Stimulated activated CD8-positive, alpha-beta memory T cell treated with anti-CD3 and anti-CD28 coated beads, Interleukin-15, amount 100 ng/mL, for 24 hours (primary cell): Measurements from ENCODE around the gene SDK1.

ENCODE experiments used
- DNase-seq: peaks from one replicate; pipeline ENCODE4 v3.0.0-alpha.2; 2020; ENCODE audit warnings: low read depth

The SDK1 gene

DNA sequence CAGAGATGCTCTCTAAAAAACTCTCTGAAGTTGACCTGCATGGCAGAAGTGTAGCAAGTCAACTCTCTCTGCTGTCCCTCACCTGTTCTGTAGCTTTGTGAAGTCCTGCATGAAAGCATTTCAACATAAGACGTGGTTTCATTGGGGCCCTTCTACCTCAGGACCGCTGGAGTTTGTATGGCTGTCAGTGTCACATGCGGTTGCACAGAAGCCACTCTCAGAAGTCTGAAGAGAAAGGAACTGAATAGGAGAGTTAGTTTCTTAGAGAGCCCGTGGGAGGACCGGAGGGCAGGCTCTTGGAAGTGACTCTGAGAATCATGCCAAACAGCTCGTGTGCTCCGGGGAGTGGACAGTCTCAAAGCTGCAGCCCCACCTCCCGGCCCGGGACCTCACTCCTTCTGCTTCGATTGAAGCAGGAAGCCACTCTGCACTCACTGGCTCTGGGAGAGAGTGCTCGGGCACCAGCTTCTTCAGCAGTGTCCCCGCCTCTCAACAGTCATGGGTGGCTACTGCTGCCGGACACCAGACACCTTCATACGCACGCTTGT, 486.7 kb downstream of the SDK1 start:
- DNase-seq: no peak

DNA sequence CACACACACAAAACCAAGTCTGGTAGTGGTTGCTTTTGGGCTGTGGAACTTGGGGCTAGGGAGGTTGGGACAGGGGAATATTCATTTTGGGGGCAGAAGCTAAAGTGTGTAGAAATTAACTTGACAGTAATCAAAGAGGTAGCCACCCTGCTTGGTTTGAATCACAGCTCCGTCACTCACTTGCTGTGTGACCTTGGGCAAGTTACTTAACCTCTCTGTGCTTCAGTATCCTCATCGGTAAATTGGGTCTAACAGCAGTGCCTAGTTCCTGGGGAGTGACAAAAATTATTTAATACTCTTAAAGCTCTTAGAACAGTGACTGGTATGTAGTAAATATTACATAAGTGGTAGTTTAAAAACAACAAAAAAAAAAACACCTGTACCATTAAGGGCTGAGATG, 489.8 kb downstream of the SDK1 start:
- DNase-seq: no peak

DNA sequence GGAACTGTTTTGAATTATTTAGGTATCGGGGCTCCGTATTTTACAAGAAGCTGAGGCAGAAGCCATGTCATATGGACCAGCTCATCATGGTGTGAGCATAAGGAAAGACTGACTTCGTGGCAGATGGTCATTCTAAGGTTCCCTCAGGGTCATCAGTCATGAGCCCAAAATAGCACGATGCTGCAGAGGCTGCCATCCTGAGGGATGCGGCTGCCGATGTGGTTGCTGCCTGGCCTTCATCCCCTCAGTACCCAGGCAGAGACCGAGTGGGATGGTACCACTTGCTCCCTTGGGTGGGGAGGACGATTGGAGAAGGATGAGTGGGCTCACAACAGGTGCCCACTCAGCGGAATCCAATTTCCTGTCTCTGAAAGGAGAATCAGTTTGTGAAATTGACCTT, 490.3 kb downstream of the SDK1 start:
- DNase-seq: no peak

DNA sequence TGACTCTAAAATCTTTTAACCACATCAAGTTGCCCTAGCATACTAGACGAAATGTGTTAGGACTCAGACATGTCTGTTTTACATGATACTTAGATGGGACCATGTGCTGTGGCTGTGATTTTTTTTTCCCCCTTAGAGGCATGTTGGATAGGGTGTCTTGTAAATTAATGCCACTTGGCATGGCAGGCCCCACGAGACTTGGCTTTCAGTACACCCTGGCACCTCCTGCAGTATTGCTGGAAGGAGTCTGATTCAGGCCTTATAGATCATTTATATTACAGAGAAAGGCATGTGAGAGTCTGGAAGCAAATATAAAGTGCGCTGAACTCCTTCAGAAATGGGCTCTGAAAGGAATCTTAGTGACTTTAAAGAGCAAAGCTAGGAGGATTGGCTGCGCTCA, 494.1 kb downstream of the SDK1 start:
- no peak for DNase-seq

DNA sequence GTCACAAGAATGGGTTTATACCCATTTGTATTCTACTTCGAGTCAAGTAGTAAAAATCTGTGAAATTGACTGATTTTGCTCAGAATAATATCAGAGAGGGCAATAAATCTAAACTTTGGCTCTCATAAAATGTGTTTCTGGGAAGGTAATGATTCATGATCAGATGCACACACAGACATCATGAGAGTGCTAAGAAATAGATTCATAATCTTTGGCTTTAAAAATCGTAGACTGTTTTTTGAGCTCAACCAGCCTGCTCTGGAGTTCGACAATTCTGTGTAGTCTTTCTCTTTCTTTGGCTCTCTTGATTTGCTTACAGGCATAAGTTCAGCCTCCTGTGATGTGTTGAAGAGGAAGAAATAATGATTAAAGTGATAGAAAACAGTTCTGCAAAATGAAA, 494.7 kb downstream of the SDK1 start:
- DNase-seq: no peak

DNA sequence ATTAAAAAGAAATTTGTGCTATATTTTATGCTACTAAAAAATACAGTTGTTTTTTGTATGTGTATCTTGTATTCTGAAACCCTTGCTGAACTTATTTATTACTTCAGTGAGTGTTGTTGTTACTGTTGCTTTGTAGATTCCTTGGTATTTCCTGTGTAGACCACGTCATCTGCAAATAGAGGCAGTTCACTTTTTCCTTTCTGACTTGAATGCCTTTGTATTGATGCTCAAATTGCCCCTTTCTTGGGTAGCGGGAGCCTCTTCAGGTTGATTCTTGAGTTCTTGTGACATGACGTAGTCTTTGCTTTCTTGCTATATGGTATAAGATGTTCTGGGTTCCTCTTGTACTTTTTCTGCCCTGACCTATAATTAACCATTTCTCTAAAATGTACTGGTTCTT, 504.1 kb downstream of the SDK1 start:
- no peak for DNase-seq

DNA sequence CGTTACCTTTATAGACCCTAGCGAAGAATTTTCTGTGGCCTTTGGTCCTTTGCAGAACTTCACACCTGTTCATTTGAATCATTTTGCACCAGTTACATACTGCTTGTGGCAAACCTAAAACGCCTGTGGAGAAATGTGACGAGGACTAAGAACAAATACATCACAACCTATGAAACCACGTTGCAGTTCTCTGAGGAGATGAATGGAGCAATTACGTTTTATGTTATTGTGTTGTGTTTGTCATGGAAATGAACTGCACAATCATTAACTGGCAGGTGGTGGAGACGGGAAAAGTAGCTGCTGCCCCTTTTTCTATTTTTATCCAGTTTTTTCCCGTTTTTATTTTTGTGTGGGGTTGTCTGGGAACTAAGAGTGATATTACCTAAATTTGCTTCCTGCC, 505.5 kb downstream of the SDK1 start:
- no peak for DNase-seq

DNA sequence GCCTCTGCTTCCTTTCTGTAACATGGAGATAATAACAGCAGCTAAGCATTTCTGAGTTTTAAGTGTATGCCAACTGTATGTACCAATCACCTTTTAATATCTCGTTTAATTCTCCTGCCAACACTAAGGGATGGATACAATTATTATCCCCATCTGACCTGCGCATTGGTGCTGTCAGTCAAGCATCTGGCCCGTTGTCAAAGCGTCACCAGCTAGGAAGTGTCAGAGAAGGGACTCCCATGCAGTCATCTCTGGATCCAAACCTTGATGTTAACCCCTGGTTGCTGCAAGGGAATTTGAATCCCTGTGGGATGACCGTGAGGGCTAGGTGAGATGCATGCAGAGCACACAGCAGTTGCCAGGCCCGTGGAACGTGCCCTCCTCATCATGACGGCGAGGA, 506.8 kb downstream of the SDK1 start:
- DNase-seq: no peak

DNA sequence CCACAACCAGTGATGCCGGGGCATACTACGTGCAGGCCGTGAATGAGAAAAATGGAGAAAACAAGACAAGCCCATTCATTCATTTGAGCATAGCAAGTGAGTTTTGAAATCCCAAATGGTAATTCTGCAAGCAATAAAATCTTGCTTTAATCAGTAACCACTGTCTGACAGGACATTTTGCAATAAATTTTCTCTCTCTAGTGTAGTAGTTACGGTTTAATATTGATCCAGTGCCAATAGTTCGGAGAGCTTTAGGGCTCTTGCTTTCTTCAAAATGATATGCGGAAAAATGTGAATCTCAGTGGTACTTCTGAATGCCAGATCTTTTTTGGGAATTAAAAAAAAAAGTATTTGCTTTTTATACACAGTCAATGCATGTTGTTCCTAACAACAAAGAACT, 520.4 kb downstream of the SDK1 start:
- DNase-seq: no peak

DNA sequence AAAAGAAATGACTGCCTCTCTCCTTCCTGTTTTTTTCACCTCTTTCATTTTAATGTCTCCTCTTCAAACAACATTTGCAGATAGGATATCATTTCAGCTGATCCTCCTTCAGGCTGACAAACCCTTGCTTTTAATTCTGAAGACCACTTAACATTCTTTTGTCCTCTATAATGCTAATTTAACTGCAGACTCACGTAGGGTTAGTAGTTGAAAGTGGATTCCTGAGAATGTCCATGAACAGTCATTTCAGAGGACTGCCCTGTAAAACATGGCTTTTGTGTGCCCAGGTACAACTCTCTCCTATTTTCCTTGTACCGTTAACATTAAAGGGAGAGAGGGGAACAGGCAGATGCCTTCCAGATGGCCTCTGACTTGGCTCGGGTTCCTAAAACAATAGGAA, 524.4 kb downstream of the SDK1 start:
- DNase-seq: no peak

DNA sequence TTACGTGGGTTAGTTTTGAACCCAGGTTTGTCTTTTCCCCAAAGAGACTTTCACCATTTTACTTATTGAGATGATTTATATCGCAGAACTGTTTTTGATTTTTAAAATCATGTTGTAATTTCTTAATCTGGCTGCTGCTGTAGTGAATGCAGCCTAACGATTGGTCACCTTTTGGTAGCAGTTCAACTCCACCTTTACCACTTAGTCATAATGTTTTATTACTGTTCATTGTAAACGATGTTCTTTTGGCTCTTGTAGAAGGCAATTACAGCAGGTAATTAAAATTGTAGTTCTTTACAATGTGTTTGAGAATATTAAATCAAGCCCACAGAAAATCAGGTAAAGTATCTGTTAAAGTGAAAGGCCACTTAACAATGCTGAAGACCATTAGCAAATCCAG, 531.1 kb downstream of the SDK1 start:
- no peak for DNase-seq

DNA sequence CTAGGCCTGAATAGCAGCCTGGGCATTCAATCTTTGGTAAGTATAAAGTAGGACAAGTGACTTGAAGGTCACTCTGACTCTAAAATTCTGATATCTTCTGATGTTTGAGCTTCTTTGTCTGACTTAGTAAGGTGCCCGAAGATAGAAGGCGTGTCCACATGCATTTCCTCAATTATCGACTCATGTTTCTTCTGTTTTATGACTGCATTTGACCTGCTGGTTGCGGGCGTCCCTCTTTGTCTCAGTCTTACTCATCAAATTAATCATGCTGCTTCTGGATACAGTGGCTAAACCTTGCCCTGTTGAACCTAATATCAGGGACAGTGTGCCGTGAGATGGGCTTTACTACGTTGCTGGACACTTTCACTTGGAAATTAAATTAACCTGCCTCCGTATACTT, 534.1 kb downstream of the SDK1 start:
- DNase-seq: no peak

DNA sequence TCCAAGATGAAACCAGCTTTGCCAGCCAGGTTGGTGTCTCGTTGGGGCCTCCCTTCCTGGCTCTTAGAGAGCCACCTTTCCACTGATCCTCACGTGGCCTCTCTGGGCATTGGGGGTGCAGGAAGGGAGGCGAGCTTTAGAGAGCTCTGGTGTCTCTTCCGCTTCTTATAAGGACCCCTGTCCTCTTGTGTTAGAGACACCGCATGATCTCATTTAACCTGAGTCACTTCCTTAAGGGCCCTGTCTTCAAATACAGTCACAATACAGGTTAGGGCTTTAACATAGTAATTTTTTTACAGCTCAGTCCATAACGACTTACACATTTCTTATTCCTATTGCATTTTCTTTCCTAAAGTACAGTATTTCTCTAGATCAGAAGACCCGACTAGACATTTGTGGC, 535.8 kb downstream of the SDK1 start:
- DNase-seq: no peak

DNA sequence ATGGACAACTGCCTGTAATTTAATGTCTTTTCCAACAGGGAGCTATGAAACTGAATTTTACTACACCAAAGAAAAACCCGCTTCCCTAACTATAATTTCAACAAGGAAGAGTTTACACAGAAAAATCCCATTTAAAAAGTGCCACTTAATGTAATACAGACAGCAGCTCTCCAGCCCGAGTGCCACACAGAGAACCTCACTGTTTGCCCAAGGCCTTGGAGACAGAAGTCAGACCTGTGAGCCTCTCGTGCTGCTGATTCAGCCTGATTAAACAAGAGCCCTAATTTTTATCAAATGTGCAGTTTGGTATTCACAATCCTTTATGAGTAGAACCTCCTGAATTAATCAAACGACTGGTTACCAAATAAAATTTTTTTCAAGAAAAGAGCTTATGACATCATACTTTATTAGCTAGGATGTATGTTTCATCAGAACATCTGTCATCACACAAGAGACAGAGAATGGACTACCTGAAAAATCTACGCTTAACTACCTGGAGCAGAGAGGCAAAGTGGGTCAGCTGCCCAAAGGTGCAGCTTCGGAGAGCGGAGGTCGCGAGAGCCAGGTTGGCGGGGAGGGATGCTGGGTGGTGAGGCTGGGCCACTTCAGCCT, 543.6 kb downstream of the SDK1 start:
- DNase-seq: no peak

DNA sequence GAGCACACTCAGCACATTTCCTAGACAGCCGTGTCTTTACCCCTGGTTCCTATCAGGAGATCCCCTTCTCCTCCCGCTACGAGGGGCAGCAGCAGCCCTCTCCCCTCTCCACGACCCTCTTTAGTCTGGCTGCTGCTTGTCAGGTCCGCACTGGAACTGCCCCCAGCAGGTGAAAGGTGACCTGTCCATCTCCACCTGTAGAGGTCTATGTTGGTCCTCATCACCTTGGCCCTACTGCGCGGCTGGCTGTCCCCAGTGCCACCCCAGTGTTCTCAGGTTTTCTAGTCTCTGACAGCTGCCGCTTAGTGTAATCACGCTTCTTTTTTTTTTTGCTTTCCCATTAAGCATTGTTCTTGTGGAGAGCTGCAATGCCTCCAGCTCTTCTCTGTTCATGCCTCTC, 545.7 kb downstream of the SDK1 start:
- DNase-seq: no peak

DNA sequence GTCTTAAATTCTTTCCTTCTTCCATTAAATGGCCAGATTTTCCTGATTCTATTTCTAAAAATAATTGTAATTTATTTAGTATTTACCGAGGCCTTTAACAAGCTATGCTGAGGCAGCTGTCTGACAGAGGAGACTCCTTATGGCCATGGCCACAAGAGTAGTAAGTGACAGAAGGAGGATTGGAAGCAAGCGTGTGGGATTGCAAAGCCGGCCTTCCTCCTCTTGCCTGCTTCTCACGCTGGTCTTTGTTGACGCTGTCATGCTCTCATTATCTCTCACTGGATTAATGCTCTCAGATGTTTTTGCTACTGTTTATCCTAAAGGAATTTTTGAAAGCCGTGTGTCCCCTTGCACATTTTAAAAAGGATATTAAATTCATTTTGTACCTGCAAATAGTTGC, 546.3 kb downstream of the SDK1 start:
- no peak for DNase-seq

DNA sequence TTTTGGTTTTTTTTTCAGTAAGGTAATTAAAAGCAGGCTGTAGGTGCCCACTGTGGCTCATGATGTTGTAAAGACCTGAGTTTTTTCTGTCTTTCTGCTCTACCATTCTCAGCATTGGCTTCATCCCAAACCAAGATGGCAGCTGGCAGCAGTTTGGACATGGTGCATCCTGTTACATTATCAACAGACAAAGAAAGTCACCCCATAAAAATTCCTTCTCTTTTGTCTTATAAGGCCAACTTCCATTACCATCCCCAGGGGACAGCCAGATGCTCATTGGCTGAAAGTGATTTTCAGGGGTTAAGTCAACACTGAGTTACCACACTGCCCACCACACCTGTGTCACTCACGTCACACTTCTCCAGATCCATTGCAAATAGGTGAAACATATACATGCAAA, 558.4 kb downstream of the SDK1 start:
- DNase-seq: no peak

DNA sequence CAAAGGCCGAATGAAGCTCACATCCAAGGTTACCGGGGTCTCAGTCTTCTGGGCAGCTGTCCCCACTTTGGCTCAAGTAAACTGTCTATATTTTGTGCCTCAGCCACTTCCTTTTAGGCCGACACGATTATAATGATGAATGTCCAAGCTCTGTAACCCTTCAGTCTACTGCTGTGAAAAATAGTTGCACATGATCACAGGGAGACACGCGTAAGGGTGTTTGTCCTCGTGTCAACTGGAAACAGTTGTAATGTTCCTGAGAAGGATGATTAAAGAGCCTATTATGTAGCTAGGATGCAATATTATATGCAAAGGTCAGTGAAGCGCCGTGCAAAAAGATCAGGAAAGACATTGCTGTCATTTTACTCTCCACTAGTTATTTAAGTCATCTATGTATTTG, 559.9 kb downstream of the SDK1 start:
- DNase-seq: no peak

DNA sequence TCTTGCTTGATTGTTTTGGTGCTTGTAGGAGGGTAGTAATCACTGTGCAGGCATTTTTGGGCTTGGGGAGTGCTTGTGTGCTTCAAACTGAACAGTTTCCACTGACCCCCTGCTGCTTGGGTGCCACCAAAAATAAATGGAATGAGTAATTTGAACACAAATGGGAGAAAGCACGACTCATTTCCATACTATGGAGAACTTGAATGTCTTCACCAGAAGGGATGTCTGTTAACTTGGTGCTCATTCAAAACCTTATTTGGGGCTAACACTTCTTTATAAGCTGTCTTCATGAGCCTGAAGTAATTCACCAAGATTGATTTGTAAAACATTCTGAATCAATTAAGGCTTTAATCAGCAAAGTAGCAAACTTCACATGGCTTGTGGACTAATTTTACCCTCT, 560.3 kb downstream of the SDK1 start:
- DNase-seq: no peak

DNA sequence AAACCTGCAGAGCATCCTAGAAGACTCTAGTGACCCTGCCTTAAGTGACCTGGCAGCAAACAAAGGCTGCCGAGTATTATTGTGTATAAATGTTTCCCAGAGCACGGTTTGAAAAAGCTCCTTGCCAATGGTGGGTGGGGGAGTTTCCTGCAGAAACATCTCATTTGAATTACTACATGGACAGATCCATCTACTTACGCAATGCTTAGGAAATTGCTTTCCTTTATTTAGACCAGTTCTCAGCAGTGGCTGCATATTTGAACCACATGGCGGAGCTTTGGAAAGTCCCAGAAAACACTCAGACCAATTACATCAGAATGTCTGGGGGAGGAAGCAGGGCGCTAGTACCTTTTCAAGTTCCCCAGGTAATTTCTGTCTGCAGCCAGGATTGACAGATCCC, 560.9 kb downstream of the SDK1 start:
- no peak for DNase-seq

DNA sequence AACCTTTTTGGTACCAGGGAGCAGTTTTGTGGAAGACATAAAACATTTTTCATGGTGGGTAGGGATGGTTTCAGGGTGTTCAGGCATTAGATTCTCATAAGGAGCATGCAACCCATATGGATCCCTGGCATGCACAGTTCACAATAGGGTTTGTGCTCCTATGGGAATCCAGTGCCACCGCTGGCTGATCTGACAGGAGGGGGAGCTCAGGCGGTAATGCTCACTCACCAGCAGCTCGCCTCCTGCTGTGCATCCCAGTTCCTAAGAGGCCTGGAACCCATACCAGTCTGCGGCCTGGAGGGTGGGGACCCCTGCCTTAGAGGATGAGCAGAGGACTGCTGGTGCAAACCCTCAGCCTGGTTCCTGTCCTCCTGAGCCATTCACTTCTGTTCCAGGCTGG, 561.7 kb downstream of the SDK1 start:
- no peak for DNase-seq

DNA sequence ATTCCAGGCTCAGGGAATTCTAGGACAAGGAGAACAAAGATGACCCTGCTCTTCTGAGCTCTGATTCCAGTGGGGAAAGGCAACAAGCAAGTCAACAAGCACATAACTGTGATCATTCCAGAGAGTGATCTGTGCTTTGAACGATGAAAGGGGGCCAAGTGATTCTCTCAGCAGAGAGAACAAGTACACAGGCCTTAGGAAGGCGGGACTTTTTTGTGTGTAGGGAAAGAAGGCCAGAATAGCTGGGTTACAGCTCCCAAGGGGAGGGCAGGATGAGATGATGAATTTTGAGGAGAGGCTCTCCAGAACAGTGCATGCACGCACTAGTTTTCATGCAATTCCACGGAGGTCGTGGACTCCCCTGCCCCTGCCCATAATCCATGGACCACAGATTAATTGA, 565.2 kb downstream of the SDK1 start:
- no peak for DNase-seq

DNA sequence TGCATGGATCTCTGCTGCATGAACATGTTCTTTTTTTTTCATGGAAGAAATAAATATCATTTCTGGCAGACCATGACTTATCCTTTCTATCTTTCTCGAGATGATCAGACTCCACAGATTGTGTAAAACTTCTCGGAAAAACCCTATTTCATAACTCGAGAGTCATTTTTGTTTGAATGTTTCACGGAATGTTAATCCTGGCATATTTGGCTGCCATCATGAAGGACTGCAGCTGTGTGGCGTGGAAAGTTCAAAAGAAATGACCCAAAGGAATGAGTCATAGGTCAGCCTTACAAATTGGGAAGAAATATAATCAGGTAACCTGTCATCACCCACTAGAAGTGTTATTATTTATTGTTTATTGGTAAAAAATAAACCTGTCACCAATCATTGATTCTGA, 566.8 kb downstream of the SDK1 start:
- DNase-seq: no peak

DNA sequence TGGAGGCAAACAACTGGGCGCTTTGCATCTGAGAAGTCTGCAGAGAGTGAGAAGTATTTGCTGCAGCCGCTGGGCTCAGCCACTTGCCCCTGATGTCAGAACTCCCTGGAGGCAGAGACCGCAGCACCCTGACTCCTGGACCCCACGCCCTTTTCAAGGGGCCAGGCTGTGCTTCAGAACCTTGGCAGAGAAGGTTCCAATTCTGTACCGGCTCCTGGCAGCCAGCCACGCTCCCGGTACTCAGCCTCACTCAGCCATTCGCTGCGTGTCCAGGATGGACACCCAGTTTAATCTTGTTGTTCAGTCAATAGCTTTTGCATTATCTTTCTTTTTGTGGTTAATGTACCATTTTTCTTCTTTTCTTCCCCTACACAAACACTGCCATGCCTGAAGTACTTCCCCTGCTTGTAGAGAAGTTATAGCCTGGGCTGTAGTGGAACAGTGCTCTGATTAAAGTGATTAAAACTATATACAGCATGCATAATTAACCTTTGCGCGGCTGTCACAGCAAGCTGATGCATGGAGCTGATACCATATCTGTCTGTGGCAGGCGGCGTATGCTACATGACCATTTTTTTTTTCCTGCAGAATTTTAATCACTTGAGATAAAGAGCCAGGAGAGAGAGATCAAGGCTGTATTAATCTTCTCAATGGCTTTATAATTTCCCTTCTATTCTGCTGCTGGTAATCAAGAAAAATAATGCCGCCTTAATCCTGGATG, 578.5 kb downstream of the SDK1 start:
- DNase-seq: no peak
